Vagina (tissue), 2 donors: ENCODE measurements around the gene ELOVL5.

Experiments
- POLR2A ChIP-seq, 2 donors: fragments of 450-650 bp; IDR thresholded peaks; one replicate each; pipeline ENCODE4 v1.6.1; 2017; ENCODE audit warnings: antibody characterized with exemption in 2 of 2, mild to moderate bottlenecking in 2 of 2, moderate library complexity in 2 of 2
- POLR2AphosphoS5 ChIP-seq, 2 donors: sonication (generic); formaldehyde crosslinking; IDR thresholded peaks; one replicate each; pipeline ENCODE4 v1.9.0; 2017; ENCODE audit warnings: antibody characterized with exemption in 2 of 2, mild to moderate bottlenecking in 2 of 2, low read depth in 1 of 2; ENCODE audit not compliant: insufficient read depth in 1 of 2
- TF ChIP-seq, protein P1 (sequence below), 3 experiments: fragments of 450-650 bp in 2 of 3; fragments of 200-600 bp in 1 of 3; sonication (generic) in 1 of 3; IDR thresholded peaks; one replicate each; pipeline ENCODE4 v1.5.1; 2017 to 2019; ENCODE audit warnings: antibody characterized with exemption in 3 of 3, mild to moderate bottlenecking in 2 of 3, moderate library complexity in 2 of 3

DNA sequence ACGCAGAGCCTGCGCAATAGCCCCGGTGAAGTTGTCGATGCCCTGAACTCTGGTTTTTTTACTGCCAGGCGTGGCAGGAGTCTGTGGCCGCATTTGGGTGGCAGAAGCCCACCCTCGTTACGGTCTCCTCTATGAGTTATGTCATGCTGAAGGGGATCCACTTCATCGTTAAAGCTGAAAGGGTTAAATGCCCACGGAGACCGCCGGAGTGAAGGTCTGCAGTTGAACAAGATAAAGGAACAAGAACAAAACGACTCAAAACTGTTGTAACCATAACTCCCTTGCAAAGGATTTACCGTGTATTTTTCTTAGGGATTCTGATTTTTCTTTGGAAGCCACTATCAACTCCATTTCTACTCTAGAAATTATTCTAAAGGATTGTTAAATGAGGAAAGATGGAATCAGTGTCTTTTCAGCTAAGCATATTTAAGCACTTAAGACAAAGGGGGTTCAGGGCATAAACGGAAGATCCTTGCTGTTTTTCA, 501 bp upstream of the ELOVL5 start:
- TF ChIP-seq, protein P1, sequence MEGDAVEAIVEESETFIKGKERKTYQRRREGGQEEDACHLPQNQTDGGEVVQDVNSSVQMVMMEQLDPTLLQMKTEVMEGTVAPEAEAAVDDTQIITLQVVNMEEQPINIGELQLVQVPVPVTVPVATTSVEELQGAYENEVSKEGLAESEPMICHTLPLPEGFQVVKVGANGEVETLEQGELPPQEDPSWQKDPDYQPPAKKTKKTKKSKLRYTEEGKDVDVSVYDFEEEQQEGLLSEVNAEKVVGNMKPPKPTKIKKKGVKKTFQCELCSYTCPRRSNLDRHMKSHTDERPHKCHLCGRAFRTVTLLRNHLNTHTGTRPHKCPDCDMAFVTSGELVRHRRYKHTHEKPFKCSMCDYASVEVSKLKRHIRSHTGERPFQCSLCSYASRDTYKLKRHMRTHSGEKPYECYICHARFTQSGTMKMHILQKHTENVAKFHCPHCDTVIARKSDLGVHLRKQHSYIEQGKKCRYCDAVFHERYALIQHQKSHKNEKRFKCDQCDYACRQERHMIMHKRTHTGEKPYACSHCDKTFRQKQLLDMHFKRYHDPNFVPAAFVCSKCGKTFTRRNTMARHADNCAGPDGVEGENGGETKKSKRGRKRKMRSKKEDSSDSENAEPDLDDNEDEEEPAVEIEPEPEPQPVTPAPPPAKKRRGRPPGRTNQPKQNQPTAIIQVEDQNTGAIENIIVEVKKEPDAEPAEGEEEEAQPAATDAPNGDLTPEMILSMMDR (IDR thresholded peaks at IDR 0.05) = no peak
- no peak for TF ChIP-seq POLR2AphosphoS5 (IDR thresholded peaks at IDR 0.05; ENCODE audit: insufficient read depth in 1 of 2, low read depth in 1 of 2)
- no peak for TF ChIP-seq POLR2A (IDR thresholded peaks at IDR 0.05)
